ENCODE data around the gene TMC2. TPM values are rescaled to one million over a fixed set of nuclear protein-coding genes. Genes with fewer than 3 reads are reported as not detected.
A peak's percentile ranks its signal among the peaks of the same experiment; 100 is the strongest.
"Not testable (repeated sequence)": the region's sequence is repeated elsewhere in the genome, so short reads cannot be mapped to it uniquely, and the experiment has no call there.

The TMC2 gene
- total RNA-seq, 1 experiment from 2014 or later: not detected

- TF ChIP-seq E2F5 (CRISPR knock-in tag; IDR thresholded peaks at IDR 0.05): no peak
- TF ChIP-seq AFF4 (CRISPR knock-in tag; IDR thresholded peaks at IDR 0.05; ENCODE audit: borderline replicate concordance): no peak
Observed at GRCh38 chr20:2520617-2521016, 15.8 kb upstream of the TMC2 start (continued).

GRCh38 chr20:2521369-2522305 is 14.7 kb upstream of the TMC2 start:
- Mint-ChIP-seq H3K4me1 (peaks cover 3% of the 10 kb centered on the region), H3K27me3 (ENCODE audit: low read depth) (peaks cover 80% of the 10 kb centered on the region), H3K9me3 (no peaks in the 10 kb centered on the region), H3K4me3 (no peak overlapping the region), H3K36me3 (no peaks in the 10 kb centered on the region), H3K27ac (no peak overlapping the region)
- ATAC-seq (no peak), DNase-seq (ENCODE audit: low spot score) (peak; percentile 64)
- no peak for TF ChIP-seq FOXP4 (CRISPR knock-in tag; IDR thresholded peaks at IDR 0.05)
- TF ChIP-seq CTCF (IDR thresholded peaks at IDR 0.05): peak; percentile 84
- POLR2A ChIA-PET: interaction anchor here (1.1 to 1.2 kb wide), 2 partner anchors 13 to 51 kb away, joined by 3 to 6 read pairs; partner anchors contain the start of genes SNRPB and ZNF343
- CTCF ChIA-PET: interaction anchor here (0.5 to 4.6 kb wide), 38 partner anchors 9 to 575 kb away, joined by 3 to 30 read pairs (median 4); partner anchors contain the start of genes NOP56, SNRPB, TMC2 and ZNF343

GRCh38 chr20:2522826-2523429 is 13.4 kb upstream of the TMC2 start:
- H3K27me3 Mint-ChIP-seq (ENCODE audit: low read depth): peaks cover 92% of the 10 kb centered on the region
- POLR2A ChIA-PET: interaction anchor here (1.1 kb wide), 1 partner anchor 14 kb away, joined by 3 read pairs; the partner anchor contains the start of gene ZNF343

GRCh38 chr20:2523919-2524708 is 12.3 kb upstream of the TMC2 start:
- CTCF ChIA-PET: interaction anchor here (0.6 to 4.6 kb wide), 27 partner anchors 9 to 1266 kb away, joined by 3 to 30 read pairs (median 5); partner anchors contain the start of gene NOP56
- no peaks in the 10 kb centered on the region for H3K9me3 Mint-ChIP-seq
- H3K4me1 Mint-ChIP-seq: peaks cover 3% of the 10 kb centered on the region
- H3K4me3 Mint-ChIP-seq: peak overlapping the region; percentile 91
- H3K27ac Mint-ChIP-seq: no peak overlapping the region
- POLR2A ChIA-PET: interaction anchor here (0.6 to 1.1 kb wide), 2 partner anchors 129 to 164 kb away, joined by 3 read pairs; partner anchors contain the start of gene NOP56
- H3K27me3 Mint-ChIP-seq (ENCODE audit: low read depth): peaks cover 88% of the 10 kb centered on the region
- H3K36me3 Mint-ChIP-seq: no peaks in the 10 kb centered on the region
- peak; percentile 95 for DNase-seq (ENCODE audit: low spot score)
- peak; percentile 81 for ATAC-seq
- peak; percentile 49; the same call in 1 of the 2 replicates for TF ChIP-seq ETV6 (CRISPR knock-in tag; IDR thresholded peaks at IDR 0.05)
- peak; percentile 98 for TF ChIP-seq CTCF (IDR thresholded peaks at IDR 0.05)
- peak; percentile 95 for TF ChIP-seq HMGXB4 (CRISPR knock-in tag; IDR thresholded peaks at IDR 0.05)

More at GRCh38 chr20:2522826-2523429, 13.4 kb upstream of the TMC2 start:
- CTCF ChIA-PET: interaction anchor here (1.0 to 4.6 kb wide), 25 partner anchors 10 to 315 kb away, joined by 3 to 30 read pairs (median 9); partner anchors contain the start of genes NOP56, SNRPB, TMC2 and ZNF343
- ATAC-seq; H3K36me3 Mint-ChIP-seq; H3K4me1 Mint-ChIP-seq; DNase-seq (ENCODE audit: low spot score); H3K4me3 Mint-ChIP-seq; H3K27ac Mint-ChIP-seq; H3K9me3 Mint-ChIP-seq: not testable (repeated sequence)

Data from WTC11 (cell line).